CD4-positive, alpha-beta T cell (primary cell): ENCODE data around the gene RAD51. TPM values are rescaled to one million over a fixed set of nuclear protein-coding genes. Genes with fewer than 3 reads are reported as not detected.

ENCODE experiments used
- ATAC-seq: fragments of 200-7000 bp; cut with Tn5 transposase; one replicate; pipeline ENCODE4 v1.10.0; 2022; ENCODE audit warnings: mild to moderate bottlenecking; ENCODE audit not compliant: poor library complexity
- CTCF ChIA-PET: fragments of 350-600 bp; sonication (Branson Sonifier 250); formaldehyde crosslinking; loops from one replicate; lab custom pipeline; 2021; ENCODE audit warnings: antibody characterized with exemption, inconsistent platforms; lab: Charles Lee
- POLR2A ChIA-PET: fragments of 350-600 bp; sonication (Branson Sonifier 250); formaldehyde crosslinking; loops from one replicate; lab custom pipeline; 2021; ENCODE audit warnings: antibody characterized with exemption, inconsistent platforms; lab: Charles Lee
- DNase-seq, 14 experiments: peaks; one replicate each; pipeline ENCODE4 v3.0.0-alpha.2; 2013 to 2020; ENCODE audit warnings: mixed read lengths in 2 of 14
- H3K27ac ChIP-seq, 2 donors: one replicate each; pipeline versions ENCODE4 v1.5.1 to v1.7.0; 2013; ENCODE audit warnings: low read length in 2 of 2, low read depth in 1 of 2, mild to moderate bottlenecking in 1 of 2
- H3K27me3 ChIP-seq, 2 experiments: 1 replicate in 1 of 2; 2 replicates in 1 of 2; pipeline versions ENCODE4 v1.6.1 to v1.7.0; 2013; ENCODE audit warnings: low read length in 2 of 2, control low read depth in 1 of 2, mild to moderate bottlenecking in 1 of 2, moderate library complexity in 1 of 2; ENCODE audit not compliant: insufficient read depth in 2 of 2, control insufficient read depth in 1 of 2
- H3K36me3 ChIP-seq: one replicate; pipeline ENCODE4 v1.6.1; 2013; ENCODE audit warnings: low read length, control low read depth; ENCODE audit not compliant: insufficient read depth
- H3K4me1 ChIP-seq: one replicate; pipeline ENCODE4 v1.6.1; 2013; ENCODE audit warnings: low read length, control low read depth; ENCODE audit not compliant: insufficient read depth
- H3K4me3 ChIP-seq: one replicate; pipeline ENCODE4 v1.5.1; 2013; ENCODE audit warnings: mild to moderate bottlenecking, low read length, moderate library complexity
- H3K9me3 ChIP-seq, 2 experiments: 1 replicate in 1 of 2; 2 replicates in 1 of 2; pipeline versions ENCODE4 v1.6.1 to v1.7.0; 2013; ENCODE audit warnings: low read length in 2 of 2, mild to moderate bottlenecking in 2 of 2, control low read depth in 1 of 2, moderate library complexity in 1 of 2; ENCODE audit not compliant: control insufficient read depth in 1 of 2, insufficient read depth in 1 of 2
- H3K27ac Mint-ChIP-seq: one replicate; pipeline ENCODE4 v1.8.0; 2020; ENCODE audit warnings: mixed read lengths
- H3K27me3 Mint-ChIP-seq: one replicate; pipeline ENCODE4 v1.8.0; 2021; ENCODE audit warnings: mixed read lengths
- H3K36me3 Mint-ChIP-seq: one replicate; pipeline ENCODE4 v1.8.0; 2021; ENCODE audit warnings: low read depth, mixed read lengths
- H3K4me1 Mint-ChIP-seq: one replicate; pipeline ENCODE4 v1.8.0; 2021; ENCODE audit warnings: low read depth, mixed read lengths
- H3K4me3 Mint-ChIP-seq: one replicate; pipeline ENCODE4 v1.8.0; 2020; ENCODE audit warnings: mild to moderate bottlenecking, mixed read lengths
- H3K9me3 Mint-ChIP-seq: one replicate; pipeline ENCODE4 v1.8.0; 2020; ENCODE audit warnings: mixed read lengths
- CTCF ChIP-seq: fragments of 200-600 bp; IDR thresholded peaks from one replicate; pipeline ENCODE4 v1.8.0; 2022; ENCODE audit warnings: antibody characterized with exemption, mild to moderate bottlenecking
- intact Hi-C, 2 experiments: fragments of 100-400 bp; cut with DNase I in 1 of 2; cut with micrococcal nuclease in 1 of 2; formaldehyde crosslinking; loops; one replicate each; pipeline versions ENCODE4 v1.15.1 to v1.9.0; 2023 to 2025; cut with DNase I, micrococcal nuclease
- total RNA-seq, 174 experiments: library from RNA in 2 of 174; stranded (reverse) in 2 of 174; gene quantifications; one replicate each; pipeline ENCODE4 v1.2.3 and lab custom pipeline; 2021 to 2026

Gene RAD51
- total RNA-seq, 2 experiments from 2014 or later: 0.64 to 1.5 TPM

- peak overlapping the region; percentile 30 for H3K27ac Mint-ChIP-seq
- POLR2A ChIA-PET: interaction anchor here (0.8 to 1.2 kb wide), 3 partner anchors 50 to 315 kb away, joined by 3 to 4 read pairs (median 3); partner anchors contain the start of genes DNAJC17, RAD51 and ZFYVE19
- TF ChIP-seq CTCF: no peak
- no peaks in the 10 kb centered on the region for H3K9me3 ChIP-seq
- ATAC-seq (no peak), DNase-seq (no peak)
- peak overlapping the region; percentile 80 for H3K4me3 Mint-ChIP-seq
- H3K4me1 ChIP-seq: peaks cover 29% of the 10 kb centered on the region
- H3K9me3 Mint-ChIP-seq: no peaks in the 10 kb centered on the region
- H3K27me3 Mint-ChIP-seq: no peaks in the 10 kb centered on the region
- CTCF ChIA-PET: interaction anchor here (0.9 to 1.4 kb wide), 2 partner anchors 12 to 13 kb away, joined by 3 read pairs; partner anchors contain the start of gene C15orf62
- H3K36me3 Mint-ChIP-seq: peaks cover 18% of the 10 kb centered on the region
- peaks cover 30% of the 10 kb centered on the region for H3K4me1 Mint-ChIP-seq
- no peak overlapping the region for H3K4me3 ChIP-seq
- intact Hi-C loops: loop anchor here in 1 of 2 experiments (5.0 to 10.0 kb wide), 2 partner anchors 135 to 528 kb away; partner anchors contain the start of gene VPS18
- H3K27me3 ChIP-seq: no peaks in the 10 kb centered on the region
- H3K27ac ChIP-seq: no peak overlapping the region
- H3K36me3 ChIP-seq: peaks cover 10% of the 10 kb centered on the region
Observed at GRCh38 chr15:40756938-40757337, 62.0 kb downstream of the RAD51 start.

GRCh38 chr15:40759961-40760360, 65.0 kb downstream of the RAD51 start:
- ChIA-PET POLR2A (no interaction called here), CTCF (interaction anchor here (1.6 kb wide), 1 partner anchor 16 kb away, joined by 3 read pairs; no protein-coding TSS in a partner anchor)
- peaks cover 24% of the 10 kb centered on the region for H3K4me1 Mint-ChIP-seq
- ATAC-seq: no peak
- no peak for TF ChIP-seq CTCF
- H3K9me3 Mint-ChIP-seq: no peaks in the 10 kb centered on the region
- no peak for DNase-seq
- peak overlapping the region; percentile 38 for H3K4me3 Mint-ChIP-seq
- Histone ChIP-seq H3K4me1 (peaks cover 30% of the 10 kb centered on the region), H3K9me3 (no peaks in the 10 kb centered on the region), H3K27ac (no peak overlapping the region), H3K4me3 (no peak overlapping the region), H3K27me3 (no peaks in the 10 kb centered on the region), H3K36me3 (no peaks in the 10 kb centered on the region)
- no peak overlapping the region for H3K27ac Mint-ChIP-seq
- no peaks in the 10 kb centered on the region for H3K36me3 Mint-ChIP-seq
- no peaks in the 10 kb centered on the region for H3K27me3 Mint-ChIP-seq
- intact Hi-C loops: loop anchor here in 1 of 2 experiments (5.0 to 10.0 kb wide), 4 partner anchors 132 to 525 kb away; partner anchors contain the start of genes INO80, KNL1 and VPS18

GRCh38 chr15:40762919-40763800, 68.2 kb downstream of the RAD51 start:
- Mint-ChIP-seq H3K36me3 (peaks cover 8% of the 10 kb centered on the region), H3K4me3 (peak overlapping the region; percentile 89), H3K27me3 (no peaks in the 10 kb centered on the region), H3K27ac (peak overlapping the region; percentile 90), H3K4me1 (peaks cover 22% of the 10 kb centered on the region), H3K9me3 (no peaks in the 10 kb centered on the region)
- CTCF ChIA-PET: interaction anchor here (0.7 to 2.9 kb wide), 5 partner anchors 19 to 309 kb away, joined by 3 to 13 read pairs (median 5); partner anchors contain the start of gene RAD51
- peak overlapping the region; percentile 60 to 71 for H3K27ac ChIP-seq
- H3K4me1 ChIP-seq: peaks cover 32% of the 10 kb centered on the region
- POLR2A ChIA-PET: interaction anchor here (1.6 to 2.7 kb wide), 6 partner anchors 19 to 194 kb away, joined by 4 to 25 read pairs (median 6); partner anchors contain the start of genes RAD51, RPUSD2 and VPS18
- H3K27me3 ChIP-seq: no peaks in the 10 kb centered on the region
- TF ChIP-seq CTCF: no peak
- no peaks in the 10 kb centered on the region for H3K9me3 ChIP-seq
- peak overlapping the region; percentile 98 for H3K4me3 ChIP-seq
- DNase-seq: peak in 8 of 14 experiments; percentile 20 to 63 (median 46)
- peak; percentile 4 for ATAC-seq
- H3K36me3 ChIP-seq: peaks cover 12% of the 10 kb centered on the region
- intact Hi-C loops: loop anchor here in 1 of 2 experiments (5.0 to 10.0 kb wide), 2 partner anchors 171 to 352 kb away; partner anchors contain the start of genes INO80 and KNL1
